HepG2 (cell line): ENCODE measurements around the gene ASAP2. TPM values are rescaled to one million over a fixed set of nuclear protein-coding genes. Genes with fewer than 3 reads are reported as not detected.

ENCODE experiments used
- HMG20A ChIP-seq: IDR thresholded peaks from 2 replicates; pipeline ENCODE4 v1.6.1; 2016; ENCODE audit warnings: borderline replicate concordance
- KLF12 ChIP-seq: sonication (generic); formaldehyde crosslinking; IDR thresholded peaks from 2 replicates; pipeline ENCODE4 v1.4.0; 2020; ENCODE audit warnings: missing genetic modification reagents, borderline replicate concordance
- PLRG1 ChIP-seq: fragments of 450-650 bp; conservative IDR thresholded peaks from 2 replicates; pipeline ENCODE4 v1.6.1; 2016
- RARA ChIP-seq: IDR thresholded peaks from 2 replicates; pipeline ENCODE4 v1.6.1; 2016; ENCODE audit warnings: missing genetic modification reagents, missing compliant biosample characterization
- RBFOX2 ChIP-seq: fragments of 200-400 bp; formaldehyde crosslinking; IDR thresholded peaks from 2 replicates; pipeline ENCODE4 v1.6.1; 2017; ENCODE audit warnings: low read depth, mild to moderate bottlenecking, low read length
- TBL1XR1 ChIP-seq: fragments of 150-350 bp; IDR thresholded peaks from 2 replicates; pipeline ENCODE4 v1.6.1; 2014; ENCODE audit warnings: borderline replicate concordance, low read length; ENCODE audit not compliant: partially characterized antibody
- polyA plus RNA-seq, 8 experiments: library from polyadenylated mRNA; depleted of rRNA in 3 of 8; stranded (reverse) in 7 of 8; unstranded in 1 of 8; fragments of >200 nt; fragmentation: Illumina TruSeq in 4 of 8; extraction: Trizol in 4 of 8; gene quantifications; 2 replicates each; pipeline versions ENCODE4 v1.2.1 to v1.2.3, GENCODE V29; 2011 to 2016; ENCODE audit warnings: low read depth in 4 of 8, missing spikeins in 1 of 8, mixed read lengths in 1 of 8; ENCODE audit not compliant: insufficient read depth in 1 of 8
- total RNA-seq, 5 experiments: library from RNA; depleted of rRNA; stranded (reverse); fragments of >200 nt; fragmentation: Illumina TruSeq; extraction: Trizol; gene quantifications; 2 replicates each; pipeline ENCODE4 v1.2.3, GENCODE V29; 2016; ENCODE audit warnings: low read depth in 1 of 5
- TF ChIP-seq, protein P1 (sequence below): sonication (generic); formaldehyde crosslinking; IDR thresholded peaks from 2 replicates; pipeline ENCODE4 v1.4.0; 2020; ENCODE audit warnings: mild to moderate bottlenecking, missing genetic modification reagents
- TF ChIP-seq, protein P2 (sequence below): sonication (generic); formaldehyde crosslinking; IDR thresholded peaks from 2 replicates; pipeline ENCODE4 v1.8.0; 2022; ENCODE audit warnings: mild to moderate bottlenecking, missing genetic modification reagents, moderate library complexity
- TF ChIP-seq, protein P3 (sequence below): sonication (generic); formaldehyde crosslinking; IDR thresholded peaks from 2 replicates; pipeline ENCODE4 v1.4.0; 2020; ENCODE audit warnings: missing genetic modification reagents, borderline replicate concordance
- TF ChIP-seq, protein P4 (sequence below): sonication (generic); formaldehyde crosslinking; IDR thresholded peaks from 2 replicates; pipeline ENCODE4 v1.4.0; 2020; ENCODE audit warnings: missing genetic modification reagents, borderline replicate concordance
- TF ChIP-seq, protein P5 (sequence below): sonication (generic); formaldehyde crosslinking; IDR thresholded peaks from 2 replicates; pipeline ENCODE4 v1.4.0; 2020; ENCODE audit warnings: low read depth, mild to moderate bottlenecking, missing genetic modification reagents

The ASAP2 gene
- total and polyA plus RNA-seq, 2 of the 13 experiments (the other 11 are each of a cell fraction or from before 2014, with no cell fraction given), result 7.3 to 22.3 TPM

DNA sequence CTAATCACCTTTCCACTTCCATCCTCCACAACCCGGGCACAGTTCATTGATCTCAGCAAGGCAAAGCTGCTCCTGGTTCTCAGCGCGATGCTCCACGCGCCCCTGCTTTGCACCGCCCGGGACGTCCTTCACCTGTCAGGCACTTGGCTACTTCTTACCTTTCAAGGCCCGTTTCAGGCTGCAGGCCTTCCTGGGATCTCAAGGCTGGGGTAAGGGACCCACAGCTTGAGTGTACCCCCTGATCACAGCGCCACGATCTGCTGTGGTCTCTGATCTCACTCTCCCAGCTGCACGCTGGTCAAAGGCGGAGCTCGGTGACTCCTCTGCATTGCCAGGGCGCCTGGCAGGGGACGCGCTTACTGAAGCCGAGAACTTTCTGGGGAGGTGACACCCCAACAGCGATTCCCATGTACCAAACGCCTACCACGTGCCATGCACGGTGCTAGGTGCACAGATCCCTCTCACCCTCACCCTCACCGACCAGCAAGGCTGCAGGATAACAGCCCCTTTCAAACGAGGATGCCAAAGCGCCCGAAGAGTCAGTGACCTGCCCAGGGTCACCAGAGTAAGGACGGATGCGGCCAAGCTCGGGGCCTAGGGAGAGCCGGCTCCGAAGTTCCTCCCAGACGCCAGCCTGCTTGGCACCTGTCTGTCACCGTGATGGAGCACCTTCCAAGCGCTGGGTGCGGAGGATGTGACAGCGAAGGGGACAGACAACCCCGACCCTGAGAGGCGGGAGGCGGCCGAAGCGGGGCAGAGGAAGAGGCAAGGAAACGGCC lies 215.9 kb downstream of the ASAP2 start (continued):
- TF ChIP-seq, protein P1, sequence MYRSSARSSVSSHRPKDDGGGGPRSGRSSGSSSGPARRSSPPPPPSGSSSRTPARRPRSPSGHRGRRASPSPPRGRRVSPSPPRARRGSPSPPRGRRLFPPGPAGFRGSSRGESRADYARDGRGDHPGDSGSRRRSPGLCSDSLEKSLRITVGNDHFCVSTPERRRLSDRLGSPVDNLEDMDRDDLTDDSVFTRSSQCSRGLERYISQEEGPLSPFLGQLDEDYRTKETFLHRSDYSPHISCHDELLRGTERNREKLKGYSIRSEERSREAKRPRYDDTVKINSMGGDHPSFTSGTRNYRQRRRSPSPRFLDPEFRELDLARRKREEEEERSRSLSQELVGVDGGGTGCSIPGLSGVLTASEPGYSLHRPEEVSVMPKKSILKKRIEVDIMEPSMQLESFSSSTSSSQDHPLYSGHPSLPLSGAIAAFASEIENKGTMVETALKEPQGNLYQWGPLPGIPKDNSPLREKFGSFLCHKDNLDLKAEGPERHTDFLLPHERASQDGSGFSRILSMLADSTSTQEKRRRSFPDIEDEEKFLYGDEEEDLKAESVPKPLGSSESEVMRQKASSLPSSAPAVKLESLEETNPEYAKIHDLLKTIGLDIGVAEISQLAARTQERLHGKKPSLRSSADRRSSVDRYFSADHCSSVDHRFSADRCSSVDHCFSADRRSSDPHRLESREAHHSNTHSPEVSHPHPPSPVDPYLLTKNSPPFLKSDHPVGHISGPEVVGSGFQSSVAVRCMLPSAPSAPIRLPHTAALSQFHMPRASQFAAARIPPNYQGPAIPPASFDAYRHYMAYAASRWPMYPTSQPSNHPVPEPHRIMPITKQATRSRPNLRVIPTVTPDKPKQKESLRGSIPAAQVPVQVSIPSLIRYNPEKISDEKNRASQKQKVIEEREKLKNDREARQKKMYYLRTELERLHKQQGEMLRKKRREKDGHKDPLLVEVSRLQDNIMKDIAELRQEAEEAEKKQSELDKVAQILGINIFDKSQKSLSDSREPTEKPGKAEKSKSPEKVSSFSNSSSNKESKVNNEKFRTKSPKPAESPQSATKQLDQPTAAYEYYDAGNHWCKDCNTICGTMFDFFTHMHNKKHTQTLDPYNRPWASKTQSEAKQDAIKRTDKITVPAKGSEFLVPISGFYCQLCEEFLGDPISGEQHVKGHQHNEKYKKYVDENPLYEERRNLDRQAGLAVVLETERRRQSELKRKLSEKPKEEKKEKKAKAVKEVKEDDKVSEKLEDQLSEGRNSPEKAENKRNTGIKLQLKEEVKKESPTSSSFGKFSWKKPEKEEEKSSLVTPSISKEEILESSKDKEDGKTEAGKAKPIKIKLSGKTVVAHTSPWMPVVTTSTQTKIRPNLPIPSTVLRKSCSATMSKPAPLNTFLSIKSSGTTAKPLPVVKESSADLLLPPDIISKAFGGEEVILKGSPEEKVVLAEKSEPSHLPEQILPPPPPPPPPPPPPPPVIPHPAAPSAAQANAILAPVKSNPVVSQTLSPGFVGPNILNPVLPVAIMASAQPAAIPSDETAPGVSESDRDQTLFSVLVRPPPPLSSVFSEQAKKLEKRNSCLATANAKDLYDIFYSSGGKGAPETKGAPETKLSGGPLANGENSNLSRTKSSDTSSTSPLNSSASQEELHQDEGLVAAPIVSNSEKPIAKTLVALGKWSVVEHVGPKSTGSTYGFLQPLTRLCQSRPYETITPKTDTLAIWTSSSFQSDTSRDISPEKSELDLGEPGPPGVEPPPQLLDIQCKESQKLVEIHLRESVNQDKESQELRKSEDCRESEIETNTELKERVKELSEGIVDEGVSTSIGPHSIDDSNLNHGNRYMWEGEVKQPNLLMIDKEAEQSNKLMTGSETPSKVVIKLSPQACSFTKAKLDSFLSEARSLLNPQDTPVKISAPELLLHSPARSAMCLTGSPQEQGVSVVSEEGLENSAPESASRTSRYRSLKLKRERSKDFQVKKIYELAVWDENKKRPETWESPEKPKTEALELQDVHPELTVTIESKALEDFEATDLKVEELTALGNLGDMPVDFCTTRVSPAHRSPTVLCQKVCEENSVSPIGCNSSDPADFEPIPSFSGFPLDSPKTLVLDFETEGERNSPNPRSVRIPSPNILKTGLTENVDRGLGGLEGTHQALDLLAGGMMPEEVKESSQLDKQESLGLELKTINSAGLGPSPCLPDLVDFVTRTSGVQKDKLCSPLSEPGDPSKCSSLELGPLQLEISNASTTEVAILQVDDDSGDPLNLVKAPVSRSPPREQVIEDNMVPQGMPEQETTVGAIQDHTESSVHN, result peak; percentile 20; the same call in 1 of the 2 replicates
- TF ChIP-seq, protein P2, sequence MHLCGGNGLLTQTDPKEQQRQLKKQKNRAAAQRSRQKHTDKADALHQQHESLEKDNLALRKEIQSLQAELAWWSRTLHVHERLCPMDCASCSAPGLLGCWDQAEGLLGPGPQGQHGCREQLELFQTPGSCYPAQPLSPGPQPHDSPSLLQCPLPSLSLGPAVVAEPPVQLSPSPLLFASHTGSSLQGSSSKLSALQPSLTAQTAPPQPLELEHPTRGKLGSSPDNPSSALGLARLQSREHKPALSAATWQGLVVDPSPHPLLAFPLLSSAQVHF (CRISPR knock-in tag), result no peak
- no peak for TF ChIP-seq PLRG1
- TF ChIP-seq, protein P3, sequence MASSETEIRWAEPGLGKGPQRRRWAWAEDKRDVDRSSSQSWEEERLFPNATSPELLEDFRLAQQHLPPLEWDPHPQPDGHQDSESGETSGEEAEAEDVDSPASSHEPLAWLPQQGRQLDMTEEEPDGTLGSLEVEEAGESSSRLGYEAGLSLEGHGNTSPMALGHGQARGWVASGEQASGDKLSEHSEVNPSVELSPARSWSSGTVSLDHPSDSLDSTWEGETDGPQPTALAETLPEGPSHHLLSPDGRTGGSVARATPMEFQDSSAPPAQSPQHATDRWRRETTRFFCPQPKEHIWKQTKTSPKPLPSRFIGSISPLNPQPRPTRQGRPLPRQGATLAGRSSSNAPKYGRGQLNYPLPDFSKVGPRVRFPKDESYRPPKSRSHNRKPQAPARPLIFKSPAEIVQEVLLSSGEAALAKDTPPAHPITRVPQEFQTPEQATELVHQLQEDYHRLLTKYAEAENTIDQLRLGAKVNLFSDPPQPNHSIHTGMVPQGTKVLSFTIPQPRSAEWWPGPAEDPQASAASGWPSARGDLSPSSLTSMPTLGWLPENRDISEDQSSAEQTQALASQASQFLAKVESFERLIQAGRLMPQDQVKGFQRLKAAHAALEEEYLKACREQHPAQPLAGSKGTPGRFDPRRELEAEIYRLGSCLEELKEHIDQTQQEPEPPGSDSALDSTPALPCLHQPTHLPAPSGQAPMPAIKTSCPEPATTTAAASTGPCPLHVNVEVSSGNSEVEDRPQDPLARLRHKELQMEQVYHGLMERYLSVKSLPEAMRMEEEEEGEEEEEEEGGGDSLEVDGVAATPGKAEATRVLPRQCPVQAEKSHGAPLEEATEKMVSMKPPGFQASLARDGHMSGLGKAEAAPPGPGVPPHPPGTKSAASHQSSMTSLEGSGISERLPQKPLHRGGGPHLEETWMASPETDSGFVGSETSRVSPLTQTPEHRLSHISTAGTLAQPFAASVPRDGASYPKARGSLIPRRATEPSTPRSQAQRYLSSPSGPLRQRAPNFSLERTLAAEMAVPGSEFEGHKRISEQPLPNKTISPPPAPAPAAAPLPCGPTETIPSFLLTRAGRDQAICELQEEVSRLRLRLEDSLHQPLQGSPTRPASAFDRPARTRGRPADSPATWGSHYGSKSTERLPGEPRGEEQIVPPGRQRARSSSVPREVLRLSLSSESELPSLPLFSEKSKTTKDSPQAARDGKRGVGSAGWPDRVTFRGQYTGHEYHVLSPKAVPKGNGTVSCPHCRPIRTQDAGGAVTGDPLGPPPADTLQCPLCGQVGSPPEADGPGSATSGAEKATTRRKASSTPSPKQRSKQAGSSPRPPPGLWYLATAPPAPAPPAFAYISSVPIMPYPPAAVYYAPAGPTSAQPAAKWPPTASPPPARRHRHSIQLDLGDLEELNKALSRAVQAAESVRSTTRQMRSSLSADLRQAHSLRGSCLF, result no peak
- TF ChIP-seq, protein P4, sequence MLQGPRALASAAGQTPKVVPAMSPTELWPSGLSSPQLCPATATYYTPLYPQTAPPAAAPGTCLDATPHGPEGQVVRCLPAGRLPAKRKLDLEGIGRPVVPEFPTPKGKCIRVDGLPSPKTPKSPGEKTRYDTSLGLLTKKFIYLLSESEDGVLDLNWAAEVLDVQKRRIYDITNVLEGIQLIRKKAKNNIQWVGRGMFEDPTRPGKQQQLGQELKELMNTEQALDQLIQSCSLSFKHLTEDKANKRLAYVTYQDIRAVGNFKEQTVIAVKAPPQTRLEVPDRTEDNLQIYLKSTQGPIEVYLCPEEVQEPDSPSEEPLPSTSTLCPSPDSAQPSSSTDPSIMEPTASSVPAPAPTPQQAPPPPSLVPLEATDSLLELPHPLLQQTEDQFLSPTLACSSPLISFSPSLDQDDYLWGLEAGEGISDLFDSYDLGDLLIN, result no peak
- TF ChIP-seq RARA (CRISPR knock-in tag), result peak; percentile 25; the same call in 1 of the 2 replicates
- TF ChIP-seq RBFOX2, result no peak
- no peak for TF ChIP-seq HMG20A (CRISPR knock-in tag)
- no peak for TF ChIP-seq TBL1XR1
- TF ChIP-seq, protein P5, sequence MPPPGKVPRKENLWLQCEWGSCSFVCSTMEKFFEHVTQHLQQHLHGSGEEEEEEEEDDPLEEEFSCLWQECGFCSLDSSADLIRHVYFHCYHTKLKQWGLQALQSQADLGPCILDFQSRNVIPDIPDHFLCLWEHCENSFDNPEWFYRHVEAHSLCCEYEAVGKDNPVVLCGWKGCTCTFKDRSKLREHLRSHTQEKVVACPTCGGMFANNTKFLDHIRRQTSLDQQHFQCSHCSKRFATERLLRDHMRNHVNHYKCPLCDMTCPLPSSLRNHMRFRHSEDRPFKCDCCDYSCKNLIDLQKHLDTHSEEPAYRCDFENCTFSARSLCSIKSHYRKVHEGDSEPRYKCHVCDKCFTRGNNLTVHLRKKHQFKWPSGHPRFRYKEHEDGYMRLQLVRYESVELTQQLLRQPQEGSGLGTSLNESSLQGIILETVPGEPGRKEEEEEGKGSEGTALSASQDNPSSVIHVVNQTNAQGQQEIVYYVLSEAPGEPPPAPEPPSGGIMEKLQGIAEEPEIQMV, result no peak
- no peak for TF ChIP-seq KLF12 (CRISPR knock-in tag)
